ENCODE data around the gene POLD2. TPM values are rescaled to one million over a fixed set of nuclear protein-coding genes. Genes with fewer than 3 reads are reported as not detected.
A peak's percentile ranks its signal among the peaks of the same experiment; 100 is the strongest.

Gene POLD2
- total RNA-seq, 1 donor from 2014 or later = 42.0 TPM

GRCh38 chr7:44077061-44077460 is 46.3 kb downstream of the POLD2 start:
- DNase-seq (ENCODE audit: extremely low spot score in 2 of 2) = no peak
- peaks cover 50% of the 10 kb centered on the region for H3K4me1 ChIP-seq
- intact Hi-C loops (cut with DNase I) = loop anchor here (5.0 to 10.0 kb wide), 2 partner anchors 40 to 118 kb away; no protein-coding TSS in a partner anchor
- H3K27me3 ChIP-seq = no peaks in the 10 kb centered on the region
- H3K9me3 ChIP-seq = no peaks in the 10 kb centered on the region
- H3K27ac ChIP-seq = no peak overlapping the region
- H3K4me3 ChIP-seq = no peak overlapping the region
- peaks cover 0 to 57% of the 10 kb centered on the region in 2 donors for H3K36me3 ChIP-seq
- no peak for TF ChIP-seq POLR2AphosphoS5 (IDR thresholded peaks at IDR 0.05; ENCODE audit: insufficient read depth in 1 of 2, low read depth in 1 of 2)
- TF ChIP-seq POLR2A (IDR thresholded peaks at IDR 0.05) = no peak
- TF ChIP-seq CTCF (IDR thresholded peaks at IDR 0.05) = no peak

- DNase-seq (ENCODE audit: extremely low spot score in 2 of 2) = no peak
- Histone ChIP-seq H3K4me3 (no peak overlapping the region), H3K27ac (no peak overlapping the region), H3K27me3 (no peaks in the 10 kb centered on the region), H3K36me3 (peaks cover 0 to 57% of the 10 kb centered on the region in 2 donors), H3K4me1 (peaks cover 52% of the 10 kb centered on the region), H3K9me3 (no peaks in the 10 kb centered on the region)
- no peak for TF ChIP-seq POLR2AphosphoS5 (IDR thresholded peaks at IDR 0.05; ENCODE audit: insufficient read depth in 1 of 2, low read depth in 1 of 2)
- TF ChIP-seq CTCF (IDR thresholded peaks at IDR 0.05) = no peak
- intact Hi-C loops (cut with DNase I) = loop anchor here (5.0 to 10.0 kb wide), 2 partner anchors 41 to 119 kb away; no protein-coding TSS in a partner anchor
These were observed 47.0 kb downstream of the POLD2 start for GRCh38 chr7:44076101-44076895.

GRCh38 chr7:44075296-44076075 is 47.9 kb downstream of the POLD2 start:
- Histone ChIP-seq H3K4me1 (peaks cover 46% of the 10 kb centered on the region), H3K36me3 (peaks cover 0 to 55% of the 10 kb centered on the region in 2 donors), H3K27me3 (no peaks in the 10 kb centered on the region), H3K27ac (peak overlapping the region; percentile 64), H3K9me3 (no peaks in the 10 kb centered on the region), H3K4me3 (no peak overlapping the region)
- no peak for DNase-seq (ENCODE audit: extremely low spot score in 2 of 2)
- TF ChIP-seq CTCF (IDR thresholded peaks at IDR 0.05) = no peak
- no peak for TF ChIP-seq POLR2A (IDR thresholded peaks at IDR 0.05)
- TF ChIP-seq POLR2AphosphoS5 (IDR thresholded peaks at IDR 0.05; ENCODE audit: insufficient read depth in 1 of 2, low read depth in 1 of 2) = peak; percentile 33 to 42
- intact Hi-C loops (cut with DNase I) = loop anchor here (5.0 to 10.0 kb wide), 2 partner anchors 42 to 119 kb away; no protein-coding TSS in a partner anchor

GRCh38 chr7:44074349-44074695 is 49.0 kb downstream of the POLD2 start:
- H3K36me3 ChIP-seq = peaks cover 0 to 47% of the 10 kb centered on the region in 2 donors
- no peak for DNase-seq (ENCODE audit: extremely low spot score in 2 of 2)
- TF ChIP-seq POLR2AphosphoS5 (IDR thresholded peaks at IDR 0.05; ENCODE audit: insufficient read depth in 1 of 2, low read depth in 1 of 2) (no peak), CTCF (IDR thresholded peaks at IDR 0.05) (no peak), POLR2A (IDR thresholded peaks at IDR 0.05) (no peak)
- intact Hi-C loops (cut with DNase I) = loop anchor here (10.0 kb wide), 1 partner anchor 120 kb away; no protein-coding TSS in a partner anchor
- peak overlapping the region; percentile 64 for H3K27ac ChIP-seq
- no peaks in the 10 kb centered on the region for H3K27me3 ChIP-seq
- H3K4me3 ChIP-seq = no peak overlapping the region
- H3K9me3 ChIP-seq = no peaks in the 10 kb centered on the region
- peaks cover 40% of the 10 kb centered on the region for H3K4me1 ChIP-seq
